ENCODE measurements around the gene DPPA3. TPM values are rescaled to one million over a fixed set of nuclear protein-coding genes. Genes with fewer than 3 reads are reported as not detected.

Gene DPPA3
- not detected in 2 replicates for total RNA-seq

DNA sequence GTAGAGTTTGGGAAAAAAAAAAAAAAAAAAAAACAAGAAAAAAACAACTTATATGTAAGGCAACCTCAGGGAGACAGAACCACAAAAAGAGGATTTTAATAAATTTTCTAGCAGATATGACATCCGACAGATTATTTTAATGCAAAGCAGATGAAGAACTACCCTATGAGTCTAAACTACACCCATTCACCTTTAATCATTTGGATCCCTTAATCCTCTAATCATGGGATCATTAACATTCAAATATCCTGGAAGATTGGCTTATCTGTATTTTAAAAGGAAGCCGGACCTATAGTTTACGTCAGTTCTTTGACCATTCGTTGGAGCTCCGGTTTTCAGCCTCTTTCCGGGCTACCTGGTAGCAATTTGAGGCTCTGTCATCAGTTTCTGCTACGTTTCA lies at the start of gene DPPA3:
TSS of gene DPPA3 (plus strand) at position 301 of the 400 bp plus-strand sequence. CDS start 138 bp downstream, outside the sequence.

DNA sequence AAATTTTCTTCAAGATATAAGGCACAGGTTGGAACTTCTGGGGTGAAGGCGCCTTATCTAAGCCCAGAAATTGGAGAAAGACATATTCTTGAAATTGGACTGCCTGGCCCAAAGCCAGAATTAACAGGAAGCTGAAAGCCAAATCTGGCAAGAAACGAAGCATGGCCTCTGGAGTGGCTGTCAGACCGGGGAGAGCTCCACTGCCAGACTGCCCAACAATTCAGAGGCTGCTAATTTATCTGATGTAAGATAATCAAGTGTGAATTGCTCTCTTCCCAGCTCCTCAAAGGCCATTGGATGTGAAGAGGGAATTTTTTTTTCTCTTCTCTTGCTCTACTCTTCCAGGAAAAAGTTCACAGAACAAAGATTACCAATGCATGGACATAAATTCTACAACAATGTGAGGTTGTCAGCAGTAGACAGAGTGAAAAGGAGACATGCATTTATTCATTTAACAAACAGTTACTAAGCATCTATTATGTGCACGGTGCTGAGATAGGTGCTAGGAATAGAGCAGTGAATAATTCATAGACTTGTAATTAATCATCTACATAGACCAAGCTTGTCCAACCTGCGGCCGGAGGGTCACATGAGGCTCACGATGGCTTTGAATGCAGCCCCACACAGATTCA lies 15.6 kb upstream of the DPPA3 start, which contains the start of gene GDF3:
TSS of gene GDF3 (minus strand) at position 210 of the 632 bp plus-strand sequence. CDS start at position 163, 47 bp downstream.

DNA sequence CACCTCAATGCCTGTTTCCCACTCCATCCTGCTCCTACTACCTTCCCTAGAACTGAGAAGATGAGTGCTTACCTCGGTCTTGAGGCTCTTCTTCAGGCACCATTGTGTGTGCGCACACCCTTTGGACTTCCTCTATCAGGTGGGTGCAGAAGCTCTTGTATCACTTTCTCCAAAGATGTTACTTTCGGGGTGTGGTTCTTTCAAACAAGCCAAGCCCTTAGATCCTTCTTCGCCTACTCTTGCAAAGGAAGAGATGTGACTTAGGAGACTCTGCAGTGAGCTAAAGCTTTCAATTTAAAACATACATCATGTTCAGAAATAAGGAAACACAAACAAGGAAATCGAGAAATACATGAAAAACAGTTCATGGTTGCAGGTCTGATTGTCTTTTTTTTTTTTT lies 36.0 kb downstream of the DPPA3 start, which contains the start of gene CLEC4C:
TSS of gene CLEC4C (minus strand) at position 130 of the 400 bp plus-strand sequence. CDS start at position 103, 27 bp downstream.

Other genes starting within 250 kb of the DPPA3 start
- gene CD163, start 207.7 kb upstream of the DPPA3 start, total RNA-seq = not detected in 2 replicates
- gene APOBEC1, start 45.5 kb upstream of the DPPA3 start, total RNA-seq = not detected in 2 replicates
- gene GDF3, start 15.7 kb upstream of the DPPA3 start, total RNA-seq = 0.26 and 1.2 TPM in 2 replicates
- not detected in 2 replicates for gene CLEC4C, start 35.9 kb downstream of the DPPA3 start, total RNA-seq
- not detected in 2 replicates for gene NANOGNB, start 53.8 kb downstream of the DPPA3 start, total RNA-seq
- gene NANOG, start 78.0 kb downstream of the DPPA3 start, total RNA-seq = not detected in 2 replicates
- under 0.01 and 0.22 TPM in 2 replicates for gene SLC2A14, start 161.5 kb downstream of the DPPA3 start, total RNA-seq
- gene SLC2A3, start 224.8 kb downstream of the DPPA3 start, total RNA-seq = 49.6 and 82.9 TPM in 2 replicates